Heart left ventricle (tissue), 13 donors: Measurements from ENCODE around the gene SPTLC2.

ENCODE experiments used
- CTCF ChIP-seq, 12 donors: fragments of 200-600 bp; sonication (generic) in 4 of 12; IDR thresholded peaks; one replicate each; pipeline versions ENCODE4 v1.5.0 to v1.8.0; 2018 to 2022; ENCODE audit warnings: antibody characterized with exemption in 12 of 12, mild to moderate bottlenecking in 5 of 12
- POLR2A ChIP-seq, 2 donors: fragments of 450-650 bp; IDR thresholded peaks; one replicate each; pipeline ENCODE4 v1.6.1; 2017; ENCODE audit warnings: antibody characterized with exemption in 2 of 2, mild to moderate bottlenecking in 2 of 2, moderate library complexity in 2 of 2
- donor health status: ischemic (EF 13 %, LVEDD 7.1; RV severe dilation, severe dysfunction).
- donor health status: DM: no; HTN: yes; CAD: no.
- donor health status: DM: no; HTN: no; CAD: no.
- donor health status: ischemic (EF 25% LVEDD 6.9; RV normal size, moderate dysfunction).
- donor health status: ischemic (EF 25% LVEDD 5.7; RV mildly dilated, moderate dysfunction).
- donor health status: ischemic (EF 35%, LVEDD 5.7; RV mildly dilated, moderate dysfunction).
- donor health status: nonischemic (EF 11% LVEDD 7.7; RV severe dilation, severe dysfunction).
- donor health status: DM: yes; HTN: yes; CAD: no.
- donor health status: PGD.
- donor health status: ischemic (EF 29% LVEDD 5.4; RV normal size, mild dysfunction).
- donor health status: nonischemic (EF 23%, LVEDD 6.1; RV moderate dilation, normal function).

- TF ChIP-seq CTCF (IDR thresholded peaks at IDR 0.05), result no peak
- no peak for TF ChIP-seq POLR2A (IDR thresholded peaks at IDR 0.05)
Observed at GRCh38 chr14:77607741-77608302, 8.6 kb downstream of the SPTLC2 start.
